H9 (cell line): ENCODE results near the gene WDR6. TPM values are rescaled to one million over a fixed set of nuclear protein-coding genes. Genes with fewer than 3 reads are reported as not detected.

ENCODE experiments used
- DNase-seq: peaks from one replicate; pipeline ENCODE4 v3.0.0-alpha.2; 2017
- H2AFZ ChIP-seq: one replicate; pipeline ENCODE4 v1.6.1; 2013; ENCODE audit warnings: mild to moderate bottlenecking, low read length, control low read depth, moderate library complexity
- H2AK5ac ChIP-seq: 2 replicates; pipeline ENCODE4 v1.6.1; 2013; ENCODE audit warnings: low read length, control low read depth, mixed read lengths; ENCODE audit not compliant: insufficient read length
- H2BK120ac ChIP-seq: one replicate; pipeline ENCODE4 v1.6.1; 2013; ENCODE audit warnings: low read depth, mild to moderate bottlenecking, low read length, control low read depth, inconsistent platforms; ENCODE audit not compliant: poor library complexity, severe bottlenecking
- H2BK12ac ChIP-seq: 2 replicates; pipeline ENCODE4 v1.6.1; 2013; ENCODE audit warnings: low read length, control low read depth, mixed read lengths, low read depth; ENCODE audit not compliant: insufficient read length
- H2BK15ac ChIP-seq: 2 replicates; pipeline ENCODE4 v1.6.1; 2013; ENCODE audit warnings: low read depth, low read length, control low read depth
- H2BK20ac ChIP-seq: one replicate; pipeline ENCODE4 v1.6.1; 2013; ENCODE audit warnings: low read depth, mild to moderate bottlenecking, low read length, control low read depth, inconsistent platforms; ENCODE audit not compliant: poor library complexity, severe bottlenecking
- H2BK5ac ChIP-seq: 2 replicates; pipeline ENCODE4 v1.6.1; 2013; ENCODE audit warnings: low read length, control low read depth, mixed read lengths; ENCODE audit not compliant: insufficient read length
- H3K14ac ChIP-seq: 2 replicates; pipeline ENCODE4 v1.6.1; 2013; ENCODE audit warnings: low read length, control low read depth; ENCODE audit not compliant: insufficient read depth
- H3K18ac ChIP-seq: 2 replicates; pipeline ENCODE4 v1.6.1; 2013; ENCODE audit warnings: low read depth, mild to moderate bottlenecking, mixed read lengths, low read length, control low read depth; ENCODE audit not compliant: insufficient read length
- H3K23ac ChIP-seq: 2 replicates; pipeline ENCODE4 v1.6.1; 2013; ENCODE audit warnings: low read length, control low read depth, mixed read lengths, low read depth; ENCODE audit not compliant: insufficient read length
- H3K23me2 ChIP-seq: 2 replicates; pipeline ENCODE4 v1.6.1; 2013; ENCODE audit warnings: low read depth, mild to moderate bottlenecking, mixed read lengths, low read length, control low read depth; ENCODE audit not compliant: insufficient read length, poor library complexity, severe bottlenecking
- H3K27ac ChIP-seq: 2 replicates; pipeline ENCODE4 v1.5.1; 2013; ENCODE audit warnings: low read length, control low read depth, mixed read lengths, low read depth; ENCODE audit not compliant: insufficient read length
- H3K27me3 ChIP-seq: 2 replicates; pipeline ENCODE4 v1.6.1; 2013; ENCODE audit warnings: low read length, control low read depth, inconsistent platforms; ENCODE audit not compliant: insufficient read depth
- H3K4ac ChIP-seq: 2 replicates; pipeline ENCODE4 v1.6.1; 2013; ENCODE audit warnings: low read depth, mild to moderate bottlenecking, control low read depth, inconsistent platforms, low read length, moderate library complexity
- H3K4me1 ChIP-seq: 2 replicates; pipeline ENCODE4 v1.6.1; 2013; ENCODE audit warnings: low read length, control low read depth, inconsistent platforms; ENCODE audit not compliant: insufficient read depth
- H3K4me2 ChIP-seq: 2 replicates; pipeline ENCODE4 v1.6.1; 2013; ENCODE audit warnings: low read length, control low read depth, mixed read lengths; ENCODE audit not compliant: insufficient read length, insufficient read depth
- H3K56ac ChIP-seq: 2 replicates; pipeline ENCODE4 v1.6.1; 2013; ENCODE audit warnings: low read depth, mild to moderate bottlenecking, mixed read lengths, low read length, control low read depth; ENCODE audit not compliant: insufficient read length
- H3K79me1 ChIP-seq: 2 replicates; pipeline ENCODE4 v1.6.1; 2013; ENCODE audit warnings: low read depth, mild to moderate bottlenecking, moderate library complexity, low read length, control low read depth, inconsistent platforms; ENCODE audit not compliant: insufficient read depth, poor library complexity, severe bottlenecking
- H3K79me2 ChIP-seq: 2 replicates; pipeline ENCODE4 v1.6.1; 2013; ENCODE audit warnings: low read length, control low read depth, inconsistent platforms; ENCODE audit not compliant: insufficient read depth
- H3K9ac ChIP-seq: 2 replicates; pipeline ENCODE4 v1.6.1; 2013; ENCODE audit warnings: low read length, control low read depth, mixed read lengths; ENCODE audit not compliant: insufficient read length; ENCODE audit errors: extremely low read depth
- H3K9me3 ChIP-seq: one replicate; pipeline ENCODE4 v1.6.1; 2013; ENCODE audit warnings: low read depth, low read length, inconsistent platforms; ENCODE audit not compliant: control insufficient read depth
- H3T11ph ChIP-seq: one replicate; pipeline ENCODE4 v1.6.1; 2013; ENCODE audit warnings: mild to moderate bottlenecking, low read length, control low read depth, inconsistent platforms
- H4K20me1 ChIP-seq: one replicate; pipeline ENCODE4 v1.6.1; 2013; ENCODE audit not compliant: control insufficient read depth, insufficient read length, insufficient read depth
- H4K5ac ChIP-seq: 2 replicates; pipeline ENCODE4 v1.6.1; 2013; ENCODE audit warnings: low read depth, mild to moderate bottlenecking, mixed read lengths, low read length, control low read depth; ENCODE audit not compliant: insufficient read length
- H4K8ac ChIP-seq: replicated peaks from 2 replicates; pipeline ENCODE4 v1.6.1; 2013; ENCODE audit warnings: low read length, control low read depth, mixed read lengths, low read depth; ENCODE audit not compliant: insufficient read length
- H4K91ac ChIP-seq: 2 replicates; pipeline ENCODE4 v1.6.1; 2013; ENCODE audit warnings: low read depth, mild to moderate bottlenecking, moderate library complexity, mixed read lengths, low read length, control low read depth; ENCODE audit not compliant: insufficient read length
- H3K27ac Mint-ChIP-seq, 3 experiments: 2 replicates in 2 of 3; 3 replicates in 1 of 3; pipeline ENCODE4 v1.8.0; 2020 to 2021; ENCODE audit warnings: mixed read lengths in 3 of 3, mild to moderate bottlenecking in 1 of 3, moderate library complexity in 1 of 3
- H3K27me3 Mint-ChIP-seq: 2 replicates; pipeline ENCODE4 v1.8.0; 2021; ENCODE audit warnings: low read depth, mild to moderate bottlenecking, moderate library complexity, mixed read lengths
- H3K36me3 Mint-ChIP-seq, 3 experiments: 2 replicates in 2 of 3; 3 replicates in 1 of 3; pipeline ENCODE4 v1.8.0; 2020 to 2021; ENCODE audit warnings: low read depth in 3 of 3, mixed read lengths in 3 of 3; ENCODE audit not compliant: insufficient read depth in 1 of 3
- H3K4me1 Mint-ChIP-seq, 2 experiments: 2 replicates each; pipeline ENCODE4 v1.8.0; 2020; ENCODE audit warnings: mixed read lengths in 2 of 2
- H3K4me3 Mint-ChIP-seq, 2 experiments: 2 replicates in 1 of 2; 3 replicates in 1 of 2; pipeline ENCODE4 v1.8.0; 2020 to 2021; ENCODE audit warnings: mild to moderate bottlenecking in 2 of 2, mixed read lengths in 2 of 2, moderate library complexity in 1 of 2
- H3K9me3 Mint-ChIP-seq, 2 experiments: 2 replicates in 1 of 2; 3 replicates in 1 of 2; pipeline ENCODE4 v1.8.0; 2020; ENCODE audit warnings: mild to moderate bottlenecking in 2 of 2, mixed read lengths in 2 of 2, moderate library complexity in 1 of 2
- WGBS: extraction: QIAGEN DNeasy Blood & Tissue Kit; methylation state at CpG from one replicate; pipeline ENCODE4 v1.1.7; 2013; ENCODE audit warnings: missing lambda C conversion rate, low lambda C conversion rate, mixed read lengths; ENCODE audit not compliant: insufficient read length; ENCODE audit errors: extremely low coverage; 5-methylcytosine and 5-hydroxymethylcytosine counted together
- total RNA-seq: library from RNA; stranded (reverse); gene quantifications from 2 replicates; pipeline ENCODE4 v1.2.1, GENCODE V29; 2021
- TF ChIP-seq, protein P1 (sequence below): fragments of 200-600 bp; sonication (generic); conservative IDR thresholded peaks from 3 replicates; pipeline ENCODE4 v1.8.0; 2021; ENCODE audit warnings: antibody characterized with exemption, mild to moderate bottlenecking

The WDR6 gene
- total RNA-seq, 1 experiment from 2014 or later = 298 TPM

DNA sequence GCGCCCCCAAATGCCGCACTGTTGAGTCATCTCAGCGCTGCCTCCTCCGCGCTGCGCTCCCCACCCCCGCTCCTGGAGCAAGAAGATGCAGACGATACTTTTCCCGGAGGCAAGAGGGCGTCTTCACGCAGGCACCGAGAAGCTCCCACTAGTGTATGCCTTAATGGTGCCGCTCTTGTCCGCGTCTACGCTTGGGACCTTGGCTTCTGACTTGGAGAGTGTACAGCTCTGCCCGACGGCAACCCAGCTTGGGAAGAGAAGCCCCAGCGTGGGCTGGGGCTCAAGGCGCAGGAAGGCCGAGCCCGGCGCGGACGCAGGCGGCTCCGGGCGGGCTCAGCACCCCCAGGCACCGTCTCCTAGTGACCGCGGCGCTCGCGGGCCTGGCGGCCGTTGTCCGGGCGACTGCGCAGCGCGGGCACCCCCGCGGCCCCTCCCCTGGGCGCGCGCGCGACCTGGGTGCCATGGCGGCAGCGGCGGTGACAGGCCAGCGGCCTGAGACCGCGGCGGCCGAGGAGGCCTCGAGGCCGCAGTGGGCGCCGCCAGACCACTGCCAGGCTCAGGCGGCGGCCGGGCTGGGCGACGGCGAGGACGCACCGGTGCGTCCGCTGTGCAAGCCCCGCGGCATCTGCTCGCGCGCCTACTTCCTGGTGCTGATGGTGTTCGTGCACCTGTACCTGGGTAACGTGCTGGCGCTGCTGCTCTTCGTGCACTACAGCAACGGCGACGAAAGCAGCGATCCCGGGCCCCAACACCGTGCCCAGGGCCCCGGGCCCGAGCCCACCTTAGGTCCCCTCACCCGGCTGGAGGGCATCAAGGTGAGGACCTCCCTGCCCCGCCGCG, 17.2 kb upstream of the WDR6 start, which contains the start of gene P4HTM:
P4HTM (plus strand) TSS at position 446 of the 840 bp plus-strand sequence; CDS start at position 462, 16 bp downstream.
- Histone ChIP-seq H2BK12ac (no peak within 1 kb of the TSS), H3T11ph (no peak within 1 kb of the TSS), H2BK120ac (no peak within 1 kb of the TSS), H3K56ac (no peak within 1 kb of the TSS), H3K14ac (peak within 1 kb of the TSS; percentile 94), H4K91ac (no peak within 1 kb of the TSS), H3K4me2 (peak within 1 kb of the TSS; percentile 90), H4K20me1 (no peaks in the 10 kb centered on the region), H2BK5ac (no peak within 1 kb of the TSS), H3K79me2 (no peaks in the 10 kb centered on the region; the same call in 1 of the 2 replicates), H2BK20ac (no peak within 1 kb of the TSS), H3K9me3 (no peaks in the 10 kb centered on the region), H3K4ac (no peak within 1 kb of the TSS), H3K9ac (peak within 1 kb of the TSS; percentile 86), H3K23me2 (peaks cover 21% of the 10 kb centered on the region), H3K79me1 (no peaks in the 10 kb centered on the region), H3K18ac (peak within 1 kb of the TSS; percentile 95), H4K5ac (peak within 1 kb of the TSS; percentile 79), H3K27me3 (no peaks in the 10 kb centered on the region), H2AFZ (no peak within 1 kb of the TSS), H3K4me1 (peaks cover 11% of the 10 kb centered on the region; the same call in 1 of the 2 replicates), H2BK15ac (no peak within 1 kb of the TSS), H4K8ac (no peak within 1 kb of the TSS), H3K27ac (no peak within 1 kb of the TSS), H2AK5ac (no peak within 1 kb of the TSS), H3K23ac (no peak within 1 kb of the TSS)
- H3K9me3 Mint-ChIP-seq = no peaks in the 10 kb centered on the region
- peaks cover 20 to 21% of the 10 kb centered on the region in 2 experiments for H3K4me1 Mint-ChIP-seq
- WGBS = no CpG with 5 or more reads among the region's 91 CpGs
- H3K36me3 Mint-ChIP-seq = peaks cover 8 to 33% (median 13%) of the 10 kb centered on the region in 3 experiments
- TF ChIP-seq, protein P1, sequence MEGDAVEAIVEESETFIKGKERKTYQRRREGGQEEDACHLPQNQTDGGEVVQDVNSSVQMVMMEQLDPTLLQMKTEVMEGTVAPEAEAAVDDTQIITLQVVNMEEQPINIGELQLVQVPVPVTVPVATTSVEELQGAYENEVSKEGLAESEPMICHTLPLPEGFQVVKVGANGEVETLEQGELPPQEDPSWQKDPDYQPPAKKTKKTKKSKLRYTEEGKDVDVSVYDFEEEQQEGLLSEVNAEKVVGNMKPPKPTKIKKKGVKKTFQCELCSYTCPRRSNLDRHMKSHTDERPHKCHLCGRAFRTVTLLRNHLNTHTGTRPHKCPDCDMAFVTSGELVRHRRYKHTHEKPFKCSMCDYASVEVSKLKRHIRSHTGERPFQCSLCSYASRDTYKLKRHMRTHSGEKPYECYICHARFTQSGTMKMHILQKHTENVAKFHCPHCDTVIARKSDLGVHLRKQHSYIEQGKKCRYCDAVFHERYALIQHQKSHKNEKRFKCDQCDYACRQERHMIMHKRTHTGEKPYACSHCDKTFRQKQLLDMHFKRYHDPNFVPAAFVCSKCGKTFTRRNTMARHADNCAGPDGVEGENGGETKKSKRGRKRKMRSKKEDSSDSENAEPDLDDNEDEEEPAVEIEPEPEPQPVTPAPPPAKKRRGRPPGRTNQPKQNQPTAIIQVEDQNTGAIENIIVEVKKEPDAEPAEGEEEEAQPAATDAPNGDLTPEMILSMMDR = peak; percentile 34; the same call in 2 of the 3 replicates
- H3K4me3 Mint-ChIP-seq = peak within 1 kb of the TSS; percentile 88 to 94
- peak within 1 kb of the TSS; percentile 87 to 97 (median 91) for H3K27ac Mint-ChIP-seq
- peak; percentile 89 for DNase-seq
- H3K27me3 Mint-ChIP-seq = no peaks in the 10 kb centered on the region; the same call in 1 of the 2 replicates
